Transverse colon (tissue), 4 donors: Measurements from ENCODE around the gene GNAI1. TPM values are rescaled to one million over a fixed set of nuclear protein-coding genes. Genes with fewer than 3 reads are reported as not detected.

ENCODE experiments used
- DNase-seq: peaks from one replicate; pipeline ENCODE4 v3.0.0-alpha.2; 2019
- H3K27ac ChIP-seq, 4 donors: fragments of 200-600 bp; sonication (generic); 2 replicates each; pipeline ENCODE4 v1.5.1; 2016 to 2018; ENCODE audit warnings: inconsistent platforms in 4 of 4
- H3K27me3 ChIP-seq: fragments of 200-600 bp; sonication (generic); 2 replicates; pipeline ENCODE4 v1.5.1; 2017; ENCODE audit warnings: inconsistent platforms
- H3K36me3 ChIP-seq, 4 donors: fragments of 200-600 bp; sonication (generic); 2 replicates each; pipeline ENCODE4 v1.5.1; 2017 to 2019; ENCODE audit warnings: inconsistent platforms in 4 of 4
- H3K4me1 ChIP-seq, 4 donors: fragments of 200-600 bp; sonication (generic); 2 replicates each; pipeline ENCODE4 v1.5.1; 2017 to 2020; ENCODE audit warnings: inconsistent platforms in 4 of 4
- H3K4me3 ChIP-seq, 4 donors: fragments of 200-600 bp; sonication (generic); 1 replicate in 1 of 4; 2 replicates in 3 of 4; pipeline versions ENCODE4 v1.5.1 to v1.6.1; 2017 to 2019; ENCODE audit warnings: inconsistent platforms in 4 of 4
- H3K9me3 ChIP-seq, 2 donors: fragments of 200-600 bp; sonication (generic); 2 replicates each; pipeline ENCODE4 v1.5.1; 2017 to 2019; ENCODE audit warnings: inconsistent platforms in 2 of 2
- EP300 ChIP-seq: sonication (generic); formaldehyde crosslinking; IDR thresholded peaks from one replicate; pipeline ENCODE4 v1.6.1; 2017; ENCODE audit warnings: antibody characterized with exemption, low read depth
- POLR2A ChIP-seq: fragments of 450-650 bp; IDR thresholded peaks from one replicate; pipeline ENCODE4 v1.6.1; 2016; ENCODE audit warnings: antibody characterized with exemption, mild to moderate bottlenecking, moderate library complexity
- POLR2AphosphoS5 ChIP-seq, 3 donors: sonication (generic); formaldehyde crosslinking; IDR thresholded peaks; one replicate each; pipeline ENCODE4 v1.6.1; 2016; ENCODE audit warnings: antibody characterized with exemption in 3 of 3
- WGBS, 2 donors: methylation state at CpG; one replicate each; pipeline ENCODE4 v1.1.5; 2018; ENCODE audit warnings: low coverage in 1 of 2; 5-methylcytosine and 5-hydroxymethylcytosine counted together
- in situ Hi-C, 4 donors: fragments of 200-750 bp; cut with MboI; loops; one replicate each; pipeline versions ENCODE4 v1.15.0 to v1.15.1; 2017; ENCODE audit warnings: low sequenced_read_pairs in 3 of 4, low pct_ligation_motif_present in 1 of 4, low pct_unique_long_range_greater_than_20kb in 1 of 4
- intact Hi-C: fragments of 100-400 bp; cut with DNase I; formaldehyde crosslinking; loops from one replicate; pipeline ENCODE4 v1.15.1; 2023; ENCODE audit warnings: low total_unique reads
- total RNA-seq, 4 donors: library from RNA; depleted of rRNA; stranded (reverse); fragments of >200 nt; gene quantifications; one replicate each; pipeline ENCODE4 v1.1.0, GENCODE V29; 2016
- TF ChIP-seq, protein P1 (sequence below), 5 experiments: fragments of 200-600 bp in 3 of 5; fragments of 450-650 bp in 2 of 5; sonication (generic) in 3 of 5; IDR thresholded peaks; 1 replicate in 2 of 5; 2 replicates in 3 of 5; pipeline ENCODE4 v1.5.1; 2016 to 2017; ENCODE audit warnings: antibody characterized with exemption in 5 of 5, inconsistent platforms in 3 of 5, mild to moderate bottlenecking in 2 of 5, moderate library complexity in 1 of 5

Gene GNAI1
- total RNA-seq, 4 donors from 2014 or later: 3.0 to 46.0 (median 37.4) TPM

DNA sequence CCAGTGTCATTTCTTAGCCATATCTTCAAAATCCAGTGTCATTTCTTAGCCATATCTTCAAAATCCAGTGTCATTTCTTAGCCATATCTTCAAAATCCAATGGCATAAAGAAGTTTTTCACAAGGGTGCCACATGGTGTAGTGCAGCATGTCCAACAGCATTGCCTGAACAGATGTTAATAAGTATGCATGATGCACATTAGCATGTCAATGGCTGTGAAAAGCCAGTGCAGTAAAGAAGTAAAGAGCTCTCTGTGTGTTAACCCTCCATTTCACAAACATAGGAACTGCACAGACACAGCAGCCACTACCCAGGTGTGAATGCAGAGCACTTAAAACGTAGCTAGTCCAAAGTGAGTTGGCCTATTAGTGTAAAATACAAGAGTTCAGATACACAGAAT lies 89.8 kb downstream of the GNAI1 start:
- no peaks in the 10 kb centered on the region for H3K27me3 ChIP-seq
- intact Hi-C loops (no loop called here), in situ Hi-C loops (no loop called here)
- H3K9me3 ChIP-seq: no peaks in the 10 kb centered on the region
- DNase-seq: no peak
- no peaks in the 10 kb centered on the region for H3K4me1 ChIP-seq
- H3K4me3 ChIP-seq: no peak overlapping the region
- no peak for TF ChIP-seq POLR2A
- no peak for TF ChIP-seq POLR2AphosphoS5 (IDR thresholded peaks at IDR 0.05)
- TF ChIP-seq EP300: no peak
- TF ChIP-seq, protein P1, sequence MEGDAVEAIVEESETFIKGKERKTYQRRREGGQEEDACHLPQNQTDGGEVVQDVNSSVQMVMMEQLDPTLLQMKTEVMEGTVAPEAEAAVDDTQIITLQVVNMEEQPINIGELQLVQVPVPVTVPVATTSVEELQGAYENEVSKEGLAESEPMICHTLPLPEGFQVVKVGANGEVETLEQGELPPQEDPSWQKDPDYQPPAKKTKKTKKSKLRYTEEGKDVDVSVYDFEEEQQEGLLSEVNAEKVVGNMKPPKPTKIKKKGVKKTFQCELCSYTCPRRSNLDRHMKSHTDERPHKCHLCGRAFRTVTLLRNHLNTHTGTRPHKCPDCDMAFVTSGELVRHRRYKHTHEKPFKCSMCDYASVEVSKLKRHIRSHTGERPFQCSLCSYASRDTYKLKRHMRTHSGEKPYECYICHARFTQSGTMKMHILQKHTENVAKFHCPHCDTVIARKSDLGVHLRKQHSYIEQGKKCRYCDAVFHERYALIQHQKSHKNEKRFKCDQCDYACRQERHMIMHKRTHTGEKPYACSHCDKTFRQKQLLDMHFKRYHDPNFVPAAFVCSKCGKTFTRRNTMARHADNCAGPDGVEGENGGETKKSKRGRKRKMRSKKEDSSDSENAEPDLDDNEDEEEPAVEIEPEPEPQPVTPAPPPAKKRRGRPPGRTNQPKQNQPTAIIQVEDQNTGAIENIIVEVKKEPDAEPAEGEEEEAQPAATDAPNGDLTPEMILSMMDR (IDR thresholded peaks at IDR 0.05): no peak
- peaks cover 0 to 4% (median 0%) of the 10 kb centered on the region in 4 donors for H3K36me3 ChIP-seq
- no peak overlapping the region for H3K27ac ChIP-seq
- 79 to 100% methylated on average over 1 of the region's 1 CpG for WGBS, 2 donors

GRCh38 chr7:80225361-80225760 lies 90.7 kb downstream of the GNAI1 start:
- H3K9me3 ChIP-seq: no peaks in the 10 kb centered on the region
- H3K4me1 ChIP-seq: no peaks in the 10 kb centered on the region
- no peak for DNase-seq
- no peaks in the 10 kb centered on the region for H3K36me3 ChIP-seq
- no peaks in the 10 kb centered on the region for H3K27me3 ChIP-seq
- no peak overlapping the region for H3K4me3 ChIP-seq
- intact Hi-C loops: no loop called here
- no peak for TF ChIP-seq POLR2AphosphoS5 (IDR thresholded peaks at IDR 0.05)
- TF ChIP-seq EP300: no peak
- TF ChIP-seq, protein P1 (IDR thresholded peaks at IDR 0.05): no peak
- no peak for TF ChIP-seq POLR2A
- in situ Hi-C loops: no loop called here
- no peak overlapping the region for H3K27ac ChIP-seq

DNA sequence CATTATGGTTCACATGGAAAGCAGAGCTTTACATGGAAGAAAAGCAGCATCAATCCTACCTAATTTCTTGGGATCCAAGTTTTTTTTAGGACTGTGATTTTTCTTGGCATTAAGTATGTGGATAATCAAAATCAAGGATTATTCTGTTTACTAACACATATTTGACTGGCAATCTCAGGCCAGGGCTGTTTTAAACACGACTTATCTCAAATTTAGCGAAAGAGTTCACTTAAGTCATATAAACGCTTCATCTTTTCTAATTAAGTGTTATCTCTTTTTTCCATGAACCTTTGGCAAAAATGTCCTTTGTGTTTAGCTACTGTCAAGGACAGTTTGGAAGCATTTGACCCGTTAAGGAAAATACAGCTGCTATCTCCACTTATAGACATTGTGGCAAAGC lies 92.0 kb downstream of the GNAI1 start:
- TF ChIP-seq EP300: no peak
- TF ChIP-seq, protein P1 (IDR thresholded peaks at IDR 0.05): no peak
- no peak for TF ChIP-seq POLR2A
- no peak for TF ChIP-seq POLR2AphosphoS5 (IDR thresholded peaks at IDR 0.05)
- in situ Hi-C loops: no loop called here
- H3K4me1 ChIP-seq: no peaks in the 10 kb centered on the region
- 60 to 67% methylated on average over 4 of the region's 4 CpGs for WGBS, 2 donors
- no peak overlapping the region for H3K4me3 ChIP-seq
- no peaks in the 10 kb centered on the region for H3K27me3 ChIP-seq
- no peaks in the 10 kb centered on the region for H3K36me3 ChIP-seq
- DNase-seq: no peak
- intact Hi-C loops: no loop called here
- H3K9me3 ChIP-seq: no peaks in the 10 kb centered on the region
- H3K27ac ChIP-seq: no peak overlapping the region

DNA sequence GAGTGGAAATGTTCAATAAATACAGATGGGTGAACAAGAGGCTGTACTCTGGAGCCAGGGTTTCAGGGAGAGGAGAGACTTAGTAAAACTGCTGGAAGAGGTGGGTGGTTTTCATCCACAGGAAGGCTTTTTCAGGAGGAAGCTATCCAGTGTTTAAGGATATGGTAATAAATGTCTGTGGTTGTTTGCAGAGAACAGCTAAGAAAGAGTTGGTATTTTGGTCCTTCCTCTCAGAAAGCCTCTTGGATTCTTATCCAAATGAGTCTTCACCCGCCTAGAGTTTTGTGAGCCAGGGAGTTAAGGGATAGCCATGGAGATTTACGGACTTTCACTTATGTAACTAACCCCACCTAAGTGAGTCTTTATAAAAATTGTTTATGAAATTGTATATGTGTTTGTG lies 95.7 kb downstream of the GNAI1 start:
- H3K36me3 ChIP-seq: no peaks in the 10 kb centered on the region
- intact Hi-C loops (no loop called here), in situ Hi-C loops (no loop called here)
- H3K27ac ChIP-seq: no peak overlapping the region
- no peak for DNase-seq
- no peaks in the 10 kb centered on the region for H3K9me3 ChIP-seq
- H3K4me3 ChIP-seq: no peak overlapping the region
- H3K4me1 ChIP-seq: no peaks in the 10 kb centered on the region
- no peaks in the 10 kb centered on the region for H3K27me3 ChIP-seq
- 60 to 100% methylated on average over 1 to 2 of the region's 2 CpGs for WGBS, 2 donors
- no peak for TF ChIP-seq POLR2AphosphoS5 (IDR thresholded peaks at IDR 0.05)
- no peak for TF ChIP-seq EP300
- no peak for TF ChIP-seq POLR2A
- TF ChIP-seq, protein P1 (IDR thresholded peaks at IDR 0.05): no peak
